Astrocyte (in vitro differentiated cells and primary cell): ENCODE results near the gene TWIST2. TPM values are rescaled to one million over a fixed set of nuclear protein-coding genes. Genes with fewer than 3 reads are reported as not detected.

Experiments used
- DNase-seq: peaks from one replicate; pipeline ENCODE4 v3.0.0-alpha.2; 2010; ENCODE audit warnings: low read depth
- FAIRE-seq: peaks from 2 replicates; lab custom pipeline; 2011; peaks lifted over from hg19 to GRCh38; lab: Jason Lieb, UNC
- H2AFZ ChIP-seq: 2 replicates; pipeline ENCODE4 v1.6.0; 2012; ENCODE audit warnings: low read depth, low read length, inconsistent platforms
- H3K27ac ChIP-seq: 2 replicates; pipeline ENCODE4 v1.5.1; 2011; ENCODE audit warnings: low read depth, low read length, inconsistent platforms
- H3K27me3 ChIP-seq: 2 replicates; pipeline ENCODE4 v1.6.0; 2011; ENCODE audit warnings: low read length, inconsistent platforms; ENCODE audit not compliant: insufficient read depth
- H3K36me3 ChIP-seq: 2 replicates; pipeline ENCODE4 v1.5.1; 2011; ENCODE audit warnings: low read length, inconsistent platforms; ENCODE audit not compliant: insufficient read depth
- H3K4me1 ChIP-seq: 2 replicates; pipeline ENCODE4 v1.5.1; 2011; ENCODE audit warnings: low read length, inconsistent platforms; ENCODE audit not compliant: insufficient read depth
- H3K4me2 ChIP-seq: 2 replicates; pipeline ENCODE4 v1.6.0; 2012; ENCODE audit warnings: low read length, inconsistent platforms
- H3K4me3 ChIP-seq: 2 replicates; pipeline ENCODE4 v1.5.1; 2011; ENCODE audit warnings: low read depth, mild to moderate bottlenecking, low read length, inconsistent platforms; ENCODE audit not compliant: insufficient read depth
- H3K79me2 ChIP-seq: 2 replicates; pipeline ENCODE4 v1.6.0; 2012; ENCODE audit warnings: mild to moderate bottlenecking, low read length, inconsistent platforms; ENCODE audit not compliant: insufficient read depth
- H3K9ac ChIP-seq: 2 replicates; pipeline ENCODE4 v1.6.0; 2012; ENCODE audit warnings: mild to moderate bottlenecking, low read length, inconsistent platforms
- H3K9me3 ChIP-seq: 2 replicates; pipeline ENCODE4 v1.5.1; 2012; ENCODE audit warnings: low read depth, mild to moderate bottlenecking, low read length, inconsistent platforms; ENCODE audit not compliant: insufficient read depth
- H4K20me1 ChIP-seq: 2 replicates; pipeline ENCODE4 v1.6.0; 2012; ENCODE audit warnings: low read length, inconsistent platforms; ENCODE audit not compliant: insufficient read depth
- H3K27ac Mint-ChIP-seq: one replicate; pipeline ENCODE4 v1.8.0; 2021; ENCODE audit warnings: mild to moderate bottlenecking, mixed read lengths; ENCODE audit not compliant: unreplicated experiment
- H3K27me3 Mint-ChIP-seq: one replicate; pipeline ENCODE4 v1.8.0; 2021; ENCODE audit warnings: low read depth, mixed read lengths; ENCODE audit not compliant: unreplicated experiment
- H3K36me3 Mint-ChIP-seq: one replicate; pipeline ENCODE4 v1.8.0; 2021; ENCODE audit warnings: low read depth, mixed read lengths; ENCODE audit not compliant: unreplicated experiment
- H3K4me1 Mint-ChIP-seq: one replicate; pipeline ENCODE4 v1.8.0; 2021; ENCODE audit warnings: low read depth, mixed read lengths; ENCODE audit not compliant: unreplicated experiment
- H3K4me3 Mint-ChIP-seq: one replicate; pipeline ENCODE4 v1.8.0; 2021; ENCODE audit warnings: mild to moderate bottlenecking, moderate library complexity, mixed read lengths; ENCODE audit not compliant: unreplicated experiment
- H3K9me3 Mint-ChIP-seq: one replicate; pipeline ENCODE4 v1.8.0; 2021; ENCODE audit warnings: mild to moderate bottlenecking, mixed read lengths; ENCODE audit not compliant: unreplicated experiment
- EZH2 ChIP-seq: IDR thresholded peaks from 2 replicates; pipeline ENCODE4 v1.6.1; 2012; ENCODE audit warnings: mild to moderate bottlenecking, low read length, inconsistent platforms; ENCODE audit not compliant: insufficient read depth
- total RNA-seq: library from RNA; stranded (reverse); gene quantifications from 2 replicates; pipeline ENCODE4 v1.2.1, GENCODE V29; 2021
- TF ChIP-seq, protein P1 (sequence below): IDR thresholded peaks from 2 replicates; pipeline ENCODE4 v1.5.1; 2011; ENCODE audit warnings: low read depth, mild to moderate bottlenecking, inconsistent platforms, low read length, moderate library complexity; ENCODE audit not compliant: insufficient read depth

TWIST2 gene
- total RNA-seq, 1 donor from 2014 or later, result 3.2 TPM

DNA sequence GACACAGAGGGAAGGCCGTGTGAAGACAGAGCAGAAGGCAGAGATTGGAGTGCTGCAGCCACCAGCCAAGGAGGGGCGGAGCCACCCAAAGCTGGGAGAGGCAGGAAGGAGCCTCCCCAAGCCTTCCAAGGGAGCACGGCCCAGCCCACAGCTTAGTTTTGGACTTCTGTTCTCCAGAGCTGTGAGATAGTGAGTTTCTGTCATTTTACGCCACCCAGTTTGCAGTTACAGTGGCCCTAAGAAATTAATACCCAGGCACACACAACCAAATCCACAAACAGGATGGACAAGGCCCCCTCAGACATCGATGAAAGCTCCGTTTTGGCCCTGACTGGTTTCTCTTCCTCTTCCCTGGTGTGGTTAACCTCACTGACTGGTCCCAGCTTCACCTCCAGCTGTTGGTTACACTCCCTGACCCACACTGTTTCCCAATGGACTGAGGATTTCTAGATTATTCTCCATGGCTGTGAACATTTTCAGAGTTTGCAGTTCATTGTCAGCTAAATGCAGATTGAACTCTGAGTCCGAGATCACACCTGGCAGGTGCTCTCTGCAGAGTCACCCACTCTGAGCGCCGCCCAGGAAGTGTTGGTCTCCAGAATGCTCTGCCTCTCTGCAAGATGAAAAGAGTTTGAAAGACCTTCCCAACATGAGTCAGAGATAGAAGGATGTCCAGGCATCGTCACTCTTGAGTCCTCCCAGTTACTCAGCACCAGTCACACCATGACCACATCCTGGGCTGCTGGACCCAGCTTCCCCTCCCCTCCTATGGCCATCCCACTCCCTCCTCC, 100.2 kb downstream of the TWIST2 start:
- peak overlapping the region; percentile 35 for H3K27ac Mint-ChIP-seq
- H3K27ac ChIP-seq, result peak overlapping the region; percentile 76

DNA sequence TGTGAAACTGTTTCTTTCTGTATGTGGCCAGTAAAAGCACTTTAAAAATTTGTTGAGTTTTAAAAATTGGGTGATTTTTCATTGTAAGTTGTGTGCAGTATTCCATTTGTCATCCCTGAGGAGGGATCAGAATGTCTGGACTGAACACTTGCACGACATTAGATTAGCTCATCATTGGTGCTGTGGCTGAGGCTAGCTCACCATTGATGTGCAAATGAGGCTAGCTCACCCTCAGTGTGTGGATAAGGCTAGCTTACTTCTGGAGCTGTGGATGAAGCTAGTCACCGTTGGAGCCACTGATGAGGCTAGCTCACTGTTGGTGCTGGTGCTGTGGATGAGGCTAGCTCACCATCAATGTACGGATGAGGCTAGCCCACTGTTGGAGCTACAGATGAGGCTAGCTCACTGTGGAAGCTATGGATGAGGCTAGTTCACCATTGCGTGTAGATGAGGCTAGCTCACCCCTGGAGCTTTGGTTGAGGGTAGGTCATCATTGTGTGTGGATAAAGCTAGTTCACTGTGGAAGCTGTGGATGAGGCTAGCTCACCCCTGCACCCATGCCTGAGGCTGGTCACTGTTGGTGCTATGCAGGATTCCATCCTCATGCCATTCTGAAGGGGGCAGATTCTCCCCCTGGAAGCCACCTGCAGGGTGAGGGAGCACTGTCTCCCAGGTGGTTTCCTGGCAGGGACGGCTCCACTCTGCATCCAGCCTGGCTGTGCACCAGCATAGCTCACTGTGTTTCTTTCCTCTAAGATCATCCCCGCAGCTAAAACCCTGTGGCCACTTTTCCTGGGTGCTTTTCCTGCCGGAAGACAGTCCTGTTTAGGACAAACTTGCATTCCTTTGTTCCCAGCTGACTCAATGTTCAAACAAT, 101.1 kb downstream of the TWIST2 start:
- Mint-ChIP-seq H3K4me1 (peaks cover 18% of the 10 kb centered on the region), H3K9me3 (no peaks in the 10 kb centered on the region), H3K27ac (peak overlapping the region; percentile 35), H3K27me3 (no peaks in the 10 kb centered on the region), H3K4me3 (peak overlapping the region; percentile 22), H3K36me3 (no peaks in the 10 kb centered on the region)
- H3K4me1 ChIP-seq, result peaks cover 25% of the 10 kb centered on the region
- TF ChIP-seq, protein P1, sequence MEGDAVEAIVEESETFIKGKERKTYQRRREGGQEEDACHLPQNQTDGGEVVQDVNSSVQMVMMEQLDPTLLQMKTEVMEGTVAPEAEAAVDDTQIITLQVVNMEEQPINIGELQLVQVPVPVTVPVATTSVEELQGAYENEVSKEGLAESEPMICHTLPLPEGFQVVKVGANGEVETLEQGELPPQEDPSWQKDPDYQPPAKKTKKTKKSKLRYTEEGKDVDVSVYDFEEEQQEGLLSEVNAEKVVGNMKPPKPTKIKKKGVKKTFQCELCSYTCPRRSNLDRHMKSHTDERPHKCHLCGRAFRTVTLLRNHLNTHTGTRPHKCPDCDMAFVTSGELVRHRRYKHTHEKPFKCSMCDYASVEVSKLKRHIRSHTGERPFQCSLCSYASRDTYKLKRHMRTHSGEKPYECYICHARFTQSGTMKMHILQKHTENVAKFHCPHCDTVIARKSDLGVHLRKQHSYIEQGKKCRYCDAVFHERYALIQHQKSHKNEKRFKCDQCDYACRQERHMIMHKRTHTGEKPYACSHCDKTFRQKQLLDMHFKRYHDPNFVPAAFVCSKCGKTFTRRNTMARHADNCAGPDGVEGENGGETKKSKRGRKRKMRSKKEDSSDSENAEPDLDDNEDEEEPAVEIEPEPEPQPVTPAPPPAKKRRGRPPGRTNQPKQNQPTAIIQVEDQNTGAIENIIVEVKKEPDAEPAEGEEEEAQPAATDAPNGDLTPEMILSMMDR, result no peak
- no peak for TF ChIP-seq EZH2
- H3K4me2 ChIP-seq, result peak overlapping the region; percentile 65
- DNase-seq (peak; percentile 83), FAIRE-seq (peak; percentile 23)
- H3K27me3 ChIP-seq, result no peaks in the 10 kb centered on the region
- H2AFZ ChIP-seq, result peak overlapping the region; percentile 11
- H3K9ac ChIP-seq, result peak overlapping the region; percentile 37
- no peaks in the 10 kb centered on the region for H3K36me3 ChIP-seq
- H3K4me3 ChIP-seq, result no peak overlapping the region
- H3K27ac ChIP-seq, result peak overlapping the region; percentile 76
- H4K20me1 ChIP-seq, result no peaks in the 10 kb centered on the region
- peaks cover 2% of the 10 kb centered on the region for H3K9me3 ChIP-seq
- no peaks in the 10 kb centered on the region for H3K79me2 ChIP-seq

More for the DNA sequence above, 100.2 kb downstream of the TWIST2 start:
- FAIRE-seq (peak; percentile 100), DNase-seq (peak; percentile 97)
- Histone ChIP-seq H3K4me1 (peaks cover 30% of the 10 kb centered on the region), H3K9ac (peak overlapping the region; percentile 49), H2AFZ (no peak overlapping the region), H3K36me3 (no peaks in the 10 kb centered on the region), H3K4me2 (peak overlapping the region; percentile 65), H3K9me3 (peaks cover 2% of the 10 kb centered on the region), H3K4me3 (no peak overlapping the region), H4K20me1 (no peaks in the 10 kb centered on the region), H3K27me3 (no peaks in the 10 kb centered on the region), H3K79me2 (no peaks in the 10 kb centered on the region)
- Mint-ChIP-seq H3K4me1 (peaks cover 18% of the 10 kb centered on the region), H3K36me3 (no peaks in the 10 kb centered on the region), H3K9me3 (peaks cover 4% of the 10 kb centered on the region), H3K4me3 (no peak overlapping the region), H3K27me3 (peaks cover 4% of the 10 kb centered on the region)
- TF ChIP-seq, protein P1, result no peak
- no peak for TF ChIP-seq EZH2
